CD4-positive, alpha-beta T cell treated with Interleukin-17A for 4 hours (primary cell): Measurements from ENCODE around the gene FGF18.
"Not testable (repeated sequence)": the region's sequence is repeated elsewhere in the genome, so short reads cannot be mapped to it uniquely, and the experiment has no call there.

ENCODE experiments used
- DNase-seq: peaks from one replicate; pipeline ENCODE4 v3.0.0-alpha.2; 2020; ENCODE audit warnings: mixed read lengths

The FGF18 gene

GRCh38 chr5:171418982-171419687 is at the start of gene FGF18:
Gene FGF18, plus strand, starts transcription at chr5:171419647. Its CDS starts 553 bp downstream, at chr5:171420200.
- peak; percentile 11 for DNase-seq

- DNase-seq, result no peak
Observed at GRCh38 chr5:171369898-171370297, 49.5 kb upstream of the FGF18 start.

GRCh38 chr5:171370881-171371280 is 48.6 kb upstream of the FGF18 start:
- not testable (repeated sequence) for DNase-seq

GRCh38 chr5:171371326-171371725 is 48.1 kb upstream of the FGF18 start:
- no peak for DNase-seq

GRCh38 chr5:171379961-171380360 is 39.5 kb upstream of the FGF18 start:
- DNase-seq, result no peak

- DNase-seq, result not testable (repeated sequence)
Observed at GRCh38 chr5:171384416-171384815, 35.0 kb upstream of the FGF18 start.

- DNase-seq, result not testable (repeated sequence)
Observed at GRCh38 chr5:171384999-171385398, 34.4 kb upstream of the FGF18 start.

- no peak for DNase-seq
Observed at GRCh38 chr5:171386006-171386671, 33.3 kb upstream of the FGF18 start.

- DNase-seq, result peak; percentile 29
Observed at GRCh38 chr5:171386861-171387344, 32.5 kb upstream of the FGF18 start.

GRCh38 chr5:171387345-171387969 is 32.0 kb upstream of the FGF18 start, which contains the start of gene NPM1:
Gene NPM1, plus strand, starts transcription at chr5:171387849. Its CDS starts 100 bp downstream, at chr5:171387949.
- peak; percentile 99 for DNase-seq

GRCh38 chr5:171387970-171388815 is 31.3 kb upstream of the FGF18 start:
- peak; percentile 83 for DNase-seq

- no peak for DNase-seq
Observed at GRCh38 chr5:171388816-171389168, 30.7 kb upstream of the FGF18 start.

GRCh38 chr5:171390883-171391677 is 28.4 kb upstream of the FGF18 start:
- no peak for DNase-seq

GRCh38 chr5:171391996-171392577 is 27.4 kb upstream of the FGF18 start:
- DNase-seq, result no peak

- no peak for DNase-seq
Observed at GRCh38 chr5:171392585-171393159, 26.8 kb upstream of the FGF18 start.

- no peak for DNase-seq
Observed at GRCh38 chr5:171395042-171395441, 24.4 kb upstream of the FGF18 start.

- DNase-seq, result not testable (repeated sequence)
Observed at GRCh38 chr5:171396583-171396982, 22.9 kb upstream of the FGF18 start.

- DNase-seq, result no peak
Observed at GRCh38 chr5:171397190-171397589, 22.3 kb upstream of the FGF18 start.

GRCh38 chr5:171397599-171397998 is 21.8 kb upstream of the FGF18 start:
- DNase-seq, result no peak

GRCh38 chr5:171398660-171399059 is 20.8 kb upstream of the FGF18 start:
- not testable (repeated sequence) for DNase-seq

GRCh38 chr5:171400169-171400568 is 19.3 kb upstream of the FGF18 start:
- DNase-seq, result no peak
